Liver (tissue), 9 donors: ENCODE data around the gene ZKSCAN7. TPM values are rescaled to one million over a fixed set of nuclear protein-coding genes. Genes with fewer than 3 reads are reported as not detected.

Experiments used
- DNase-seq: peaks from one replicate; pipeline ENCODE4 v3.0.0-alpha.2; 2017; ENCODE audit warnings: low spot score
- H3K27ac ChIP-seq, 2 donors: one replicate each; pipeline ENCODE4 v1.7.0; 2013; ENCODE audit warnings: inconsistent platforms in 2 of 2, low read length in 2 of 2, control low read depth in 1 of 2, low read depth in 1 of 2, mild to moderate bottlenecking in 1 of 2
- H3K27me3 ChIP-seq, 4 donors: one replicate each; pipeline versions ENCODE4 v1.6.1 to v1.7.0; 2013; ENCODE audit warnings: low read length in 3 of 4, inconsistent platforms in 1 of 4, mild to moderate bottlenecking in 1 of 4, moderate library complexity in 1 of 4; ENCODE audit not compliant: control insufficient read depth in 4 of 4, insufficient read depth in 4 of 4
- H3K36me3 ChIP-seq, 4 donors: one replicate each; pipeline versions ENCODE4 v1.6.1 to v1.7.0; 2013; ENCODE audit warnings: low read length in 3 of 4, mild to moderate bottlenecking in 3 of 4, low read depth in 1 of 4, moderate library complexity in 1 of 4; ENCODE audit not compliant: control insufficient read depth in 4 of 4, insufficient read depth in 3 of 4
- H3K4me1 ChIP-seq, 4 donors: one replicate each; pipeline versions ENCODE4 v1.6.1 to v1.7.0; 2013; ENCODE audit warnings: low read length in 3 of 4, mild to moderate bottlenecking in 3 of 4, moderate library complexity in 1 of 4; ENCODE audit not compliant: control insufficient read depth in 4 of 4, insufficient read depth in 4 of 4
- H3K4me3 ChIP-seq, 3 donors: one replicate each; pipeline versions ENCODE4 v1.6.1 to v1.7.0; 2013; ENCODE audit warnings: low read length in 3 of 3, control low read depth in 1 of 3, low read depth in 1 of 3, mild to moderate bottlenecking in 1 of 3
- H3K9ac ChIP-seq, 2 donors: one replicate each; pipeline ENCODE4 v1.7.0; 2013; ENCODE audit warnings: low read length in 2 of 2, mild to moderate bottlenecking in 2 of 2, moderate library complexity in 2 of 2, control low read depth in 1 of 2, low read depth in 1 of 2
- H3K9me3 ChIP-seq, 4 donors: one replicate each; pipeline versions ENCODE4 v1.6.1 to v1.7.0; 2013; ENCODE audit warnings: low read length in 3 of 4; ENCODE audit not compliant: control insufficient read depth in 4 of 4
- ATF3 ChIP-seq: IDR thresholded peaks from 2 replicates; pipeline ENCODE4 v1.6.1; 2016; ENCODE audit warnings: antibody characterized with exemption
- CTCF ChIP-seq: fragments of 150-350 bp; IDR thresholded peaks from 2 replicates; pipeline ENCODE4 v1.5.1; 2017; ENCODE audit warnings: improper control_type of control experiment, low read depth, low read length; ENCODE audit not compliant: missing input control
- EGR1 ChIP-seq, 2 donors: IDR thresholded peaks; 2 replicates each; pipeline ENCODE4 v1.6.1; 2016 to 2018; ENCODE audit warnings: antibody characterized with exemption in 2 of 2, low read depth in 2 of 2
- FOXA1 ChIP-seq: IDR thresholded peaks from 2 replicates; pipeline ENCODE4 v1.6.1; 2016; ENCODE audit warnings: antibody characterized with exemption
- FOXA2 ChIP-seq: IDR thresholded peaks from 2 replicates; pipeline ENCODE4 v1.6.1; 2016; ENCODE audit warnings: antibody characterized with exemption
- GABPA ChIP-seq, 2 donors: IDR thresholded peaks in 1 of 2; conservative IDR thresholded peaks in 1 of 2; 2 replicates each; pipeline ENCODE4 v1.6.1; 2016; ENCODE audit warnings: antibody characterized with exemption in 2 of 2, mild to moderate bottlenecking in 1 of 2, moderate library complexity in 1 of 2
- JUND ChIP-seq, 2 donors: IDR thresholded peaks; 2 replicates each; pipeline ENCODE4 v1.6.1; 2016; ENCODE audit warnings: antibody characterized with exemption in 2 of 2
- MAX ChIP-seq: IDR thresholded peaks from 2 replicates; pipeline ENCODE4 v1.6.1; 2016; ENCODE audit warnings: antibody characterized with exemption
- RAD21 ChIP-seq, 2 donors: IDR thresholded peaks; 2 replicates each; pipeline ENCODE4 v1.6.1; 2016; ENCODE audit warnings: antibody characterized with exemption in 2 of 2, mild to moderate bottlenecking in 2 of 2
- RXRA ChIP-seq, 2 donors: IDR thresholded peaks; 2 replicates each; pipeline ENCODE4 v1.6.1; 2017 to 2018; ENCODE audit warnings: antibody characterized with exemption in 2 of 2, mild to moderate bottlenecking in 1 of 2
- SP1 ChIP-seq: IDR thresholded peaks from 2 replicates; pipeline ENCODE4 v1.6.1; 2018; ENCODE audit warnings: antibody characterized with exemption, mild to moderate bottlenecking
- TAF1 ChIP-seq: conservative IDR thresholded peaks from 2 replicates; pipeline ENCODE4 v1.6.1; 2016; ENCODE audit warnings: antibody characterized with exemption, mild to moderate bottlenecking
- YY1 ChIP-seq: IDR thresholded peaks from 2 replicates; pipeline ENCODE4 v1.6.1; 2016; ENCODE audit warnings: antibody characterized with exemption, mild to moderate bottlenecking
- WGBS: extraction: QIAGEN DNeasy Blood & Tissue Kit; methylation state at CpG from one replicate; pipeline ENCODE4 v1.1.7; 2013; 5-methylcytosine and 5-hydroxymethylcytosine counted together
- polyA plus RNA-seq, 2 donors: library from polyadenylated mRNA; stranded (reverse) in 1 of 2; unstranded in 1 of 2; fragments of 200-250 nt in 1 of 2; fragments of >200 nt in 1 of 2; fragmentation: Nextera tagmentation in 1 of 2; extraction: Ambion mirVana in 1 of 2; gene quantifications; one replicate each; pipeline versions ENCODE4 v1.2.1 to v1.2.3, GENCODE V29; 2013 to 2015
- total RNA-seq, 2 donors: library from RNA; depleted of rRNA; stranded (reverse); fragments of >200 nt; gene quantifications; one replicate each; pipeline ENCODE4 v1.2.3, GENCODE V29; 2014
- TF ChIP-seq, protein P1 (sequence below): IDR thresholded peaks from 2 replicates; pipeline ENCODE4 v1.6.1; 2016; ENCODE audit warnings: antibody characterized with exemption, mild to moderate bottlenecking
- TF ChIP-seq, protein P2 (sequence below): IDR thresholded peaks from 2 replicates; pipeline ENCODE4 v1.6.1; 2016; ENCODE audit warnings: antibody characterized with exemption
- donor health status: healthy.
- donor health status: healthy.
- donor health status: healthy.
- donor health status: healthy.
- donor health status: healthy.

The ZKSCAN7 gene
- total and polyA plus RNA-seq, 4 donors = 1.1 to 4.4 (median 2.2) TPM

GRCh38 chr3:44511238-44511566, 43.8 kb upstream of the ZKSCAN7 start (continued):
- TF ChIP-seq, protein P1, sequence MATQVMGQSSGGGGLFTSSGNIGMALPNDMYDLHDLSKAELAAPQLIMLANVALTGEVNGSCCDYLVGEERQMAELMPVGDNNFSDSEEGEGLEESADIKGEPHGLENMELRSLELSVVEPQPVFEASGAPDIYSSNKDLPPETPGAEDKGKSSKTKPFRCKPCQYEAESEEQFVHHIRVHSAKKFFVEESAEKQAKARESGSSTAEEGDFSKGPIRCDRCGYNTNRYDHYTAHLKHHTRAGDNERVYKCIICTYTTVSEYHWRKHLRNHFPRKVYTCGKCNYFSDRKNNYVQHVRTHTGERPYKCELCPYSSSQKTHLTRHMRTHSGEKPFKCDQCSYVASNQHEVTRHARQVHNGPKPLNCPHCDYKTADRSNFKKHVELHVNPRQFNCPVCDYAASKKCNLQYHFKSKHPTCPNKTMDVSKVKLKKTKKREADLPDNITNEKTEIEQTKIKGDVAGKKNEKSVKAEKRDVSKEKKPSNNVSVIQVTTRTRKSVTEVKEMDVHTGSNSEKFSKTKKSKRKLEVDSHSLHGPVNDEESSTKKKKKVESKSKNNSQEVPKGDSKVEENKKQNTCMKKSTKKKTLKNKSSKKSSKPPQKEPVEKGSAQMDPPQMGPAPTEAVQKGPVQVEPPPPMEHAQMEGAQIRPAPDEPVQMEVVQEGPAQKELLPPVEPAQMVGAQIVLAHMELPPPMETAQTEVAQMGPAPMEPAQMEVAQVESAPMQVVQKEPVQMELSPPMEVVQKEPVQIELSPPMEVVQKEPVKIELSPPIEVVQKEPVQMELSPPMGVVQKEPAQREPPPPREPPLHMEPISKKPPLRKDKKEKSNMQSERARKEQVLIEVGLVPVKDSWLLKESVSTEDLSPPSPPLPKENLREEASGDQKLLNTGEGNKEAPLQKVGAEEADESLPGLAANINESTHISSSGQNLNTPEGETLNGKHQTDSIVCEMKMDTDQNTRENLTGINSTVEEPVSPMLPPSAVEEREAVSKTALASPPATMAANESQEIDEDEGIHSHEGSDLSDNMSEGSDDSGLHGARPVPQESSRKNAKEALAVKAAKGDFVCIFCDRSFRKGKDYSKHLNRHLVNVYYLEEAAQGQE = no peak
- TF ChIP-seq JUND (IDR thresholded peaks at IDR 0.05) = no peak

DNA sequence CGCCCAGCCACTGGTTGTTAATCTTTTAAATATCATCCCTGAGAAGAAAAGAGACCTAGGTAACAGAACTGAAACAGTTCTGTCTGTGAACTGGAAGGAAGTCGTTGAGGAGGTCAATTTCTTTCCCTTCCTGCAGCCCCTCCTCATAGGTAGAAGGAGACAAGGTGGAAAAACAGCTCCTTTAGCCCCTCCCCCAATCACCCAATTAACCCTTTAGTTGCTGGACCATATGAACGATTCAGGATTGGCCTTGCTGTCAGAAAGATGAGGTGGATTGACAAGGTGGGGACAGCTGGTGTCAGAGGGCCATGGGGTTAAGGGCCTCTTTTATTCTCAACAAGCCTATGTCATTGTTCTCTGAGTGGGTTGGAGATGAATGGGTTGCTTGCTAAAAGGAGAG, 41.5 kb upstream of the ZKSCAN7 start:
- Histone ChIP-seq H3K9ac (no peak overlapping the region), H3K9me3 (no peaks in the 10 kb centered on the region), H3K27me3 (no peaks in the 10 kb centered on the region), H3K4me1 (peaks cover 0 to 15% (median 10%) of the 10 kb centered on the region in 4 donors), H3K27ac (no peak overlapping the region), H3K36me3 (no peaks in the 10 kb centered on the region), H3K4me3 (no peak overlapping the region)
- WGBS = 48% methylated on average over 3 of the region's 3 CpGs
- no peak for DNase-seq
- TF ChIP-seq FOXA2 (no peak), RXRA (IDR thresholded peaks at IDR 0.05) (no peak), RAD21 (IDR thresholded peaks at IDR 0.05) (no peak), GABPA (IDR thresholded peaks at IDR 0.05 in 1 of 2, conservative IDR thresholded peaks at IDR 0.05 in 1 of 2) (no peak), TAF1 (no peak), ATF3 (no peak), EGR1 (IDR thresholded peaks at IDR 0.05; ENCODE audit: low read depth in 2 of 2) (no peak), MAX (no peak), SP1 (no peak), CTCF (no peak), FOXA1 (no peak), YY1 (no peak)
- TF ChIP-seq, protein P1 = no peak
- TF ChIP-seq, protein P2, sequence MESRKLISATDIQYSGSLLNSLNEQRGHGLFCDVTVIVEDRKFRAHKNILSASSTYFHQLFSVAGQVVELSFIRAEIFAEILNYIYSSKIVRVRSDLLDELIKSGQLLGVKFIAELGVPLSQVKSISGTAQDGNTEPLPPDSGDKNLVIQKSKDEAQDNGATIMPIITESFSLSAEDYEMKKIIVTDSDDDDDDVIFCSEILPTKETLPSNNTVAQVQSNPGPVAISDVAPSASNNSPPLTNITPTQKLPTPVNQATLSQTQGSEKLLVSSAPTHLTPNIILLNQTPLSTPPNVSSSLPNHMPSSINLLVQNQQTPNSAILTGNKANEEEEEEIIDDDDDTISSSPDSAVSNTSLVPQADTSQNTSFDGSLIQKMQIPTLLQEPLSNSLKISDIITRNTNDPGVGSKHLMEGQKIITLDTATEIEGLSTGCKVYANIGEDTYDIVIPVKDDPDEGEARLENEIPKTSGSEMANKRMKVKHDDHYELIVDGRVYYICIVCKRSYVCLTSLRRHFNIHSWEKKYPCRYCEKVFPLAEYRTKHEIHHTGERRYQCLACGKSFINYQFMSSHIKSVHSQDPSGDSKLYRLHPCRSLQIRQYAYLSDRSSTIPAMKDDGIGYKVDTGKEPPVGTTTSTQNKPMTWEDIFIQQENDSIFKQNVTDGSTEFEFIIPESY = no peak
